ENCODE results near the gene ZSCAN22.

The ZSCAN22 gene

DNA sequence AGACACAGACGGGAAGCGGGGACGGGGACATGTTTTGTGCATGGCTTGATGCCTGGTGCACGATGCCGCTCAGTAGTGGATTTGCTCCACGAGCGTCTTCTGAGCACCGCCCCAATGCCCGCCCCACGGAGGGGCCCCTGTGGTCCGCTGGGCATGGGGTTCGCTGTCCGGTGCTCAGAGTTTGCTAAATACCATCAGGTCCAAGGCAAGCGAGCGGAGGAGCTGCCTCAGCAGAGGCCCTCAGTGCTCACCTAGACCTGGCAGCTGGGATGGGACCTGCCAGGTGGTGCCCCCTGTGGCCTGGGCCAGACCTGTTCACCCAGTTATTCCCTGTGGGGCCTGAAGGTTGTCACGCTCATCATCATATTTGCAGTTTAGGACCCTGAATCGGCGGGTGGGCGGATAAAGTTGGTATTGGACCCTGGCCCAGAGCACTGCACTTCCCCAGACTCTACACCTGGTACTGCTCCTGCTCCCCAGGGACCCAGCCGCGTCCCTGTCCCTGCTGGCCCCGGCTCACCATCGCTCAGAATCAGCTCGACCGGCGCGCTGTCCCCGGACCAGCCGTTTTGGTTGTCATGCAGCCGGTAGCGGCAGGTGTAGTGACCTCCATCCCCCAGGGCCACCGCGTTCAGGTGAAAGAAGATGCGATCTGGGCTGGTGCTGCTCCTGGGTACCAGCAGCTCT, 24.2 kb downstream of the ZSCAN22 start:
- DNase-seq = no peak

DNA sequence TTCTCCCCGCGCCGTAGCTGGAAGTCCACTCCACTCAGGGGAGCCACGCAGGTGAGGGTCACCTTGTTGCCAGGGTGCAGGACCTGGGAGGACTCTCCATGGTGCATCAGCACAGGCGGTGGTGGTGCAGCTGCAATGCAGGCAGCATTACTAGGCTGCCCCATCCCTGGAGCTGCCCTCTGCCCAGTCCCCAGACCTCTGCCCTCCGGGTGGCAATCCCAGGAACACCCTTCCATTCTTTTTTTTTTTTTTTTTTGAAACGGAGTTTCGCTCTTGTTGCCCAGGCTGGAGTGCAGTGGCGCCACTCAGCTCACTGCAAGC, 24.7 kb downstream of the ZSCAN22 start:
- no peak for DNase-seq

DNA sequence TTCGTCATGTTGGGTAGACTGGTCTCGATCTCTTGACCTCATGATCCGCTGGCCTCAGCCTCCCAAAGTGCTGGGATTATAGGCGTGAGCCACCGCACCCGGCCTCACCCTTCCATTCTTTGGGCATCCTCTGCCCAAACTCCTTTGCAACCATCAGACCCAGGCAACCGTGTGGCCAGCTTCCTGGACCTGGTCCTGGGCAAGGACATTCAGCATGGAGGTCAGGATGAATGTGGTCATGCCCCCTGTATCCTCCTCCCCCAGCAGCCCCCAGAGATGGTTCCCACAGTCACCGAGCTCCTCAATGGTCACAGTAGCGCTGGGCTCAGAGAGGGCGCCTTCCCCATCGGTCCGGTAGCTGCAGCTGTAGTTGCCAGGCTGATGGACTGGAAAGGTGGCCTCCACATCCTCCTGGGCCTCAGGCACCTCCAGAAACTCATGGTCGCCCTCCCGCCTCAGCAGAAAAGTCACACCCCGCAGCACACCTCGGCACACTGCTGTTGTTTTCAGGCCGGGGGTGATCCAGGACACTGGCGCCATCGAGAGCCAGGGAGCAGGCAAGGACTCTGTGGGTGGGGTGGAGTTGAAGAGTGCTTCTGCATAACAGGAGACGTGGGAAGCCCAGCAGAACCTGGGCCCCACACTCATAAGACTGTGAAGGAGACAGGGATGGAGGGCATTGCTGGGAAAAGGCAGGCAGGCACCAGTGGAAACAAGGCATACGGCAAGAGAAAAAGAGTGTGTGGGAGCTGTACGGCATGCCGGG, 25.4 kb downstream of the ZSCAN22 start:
- DNase-seq = no peak

DNA sequence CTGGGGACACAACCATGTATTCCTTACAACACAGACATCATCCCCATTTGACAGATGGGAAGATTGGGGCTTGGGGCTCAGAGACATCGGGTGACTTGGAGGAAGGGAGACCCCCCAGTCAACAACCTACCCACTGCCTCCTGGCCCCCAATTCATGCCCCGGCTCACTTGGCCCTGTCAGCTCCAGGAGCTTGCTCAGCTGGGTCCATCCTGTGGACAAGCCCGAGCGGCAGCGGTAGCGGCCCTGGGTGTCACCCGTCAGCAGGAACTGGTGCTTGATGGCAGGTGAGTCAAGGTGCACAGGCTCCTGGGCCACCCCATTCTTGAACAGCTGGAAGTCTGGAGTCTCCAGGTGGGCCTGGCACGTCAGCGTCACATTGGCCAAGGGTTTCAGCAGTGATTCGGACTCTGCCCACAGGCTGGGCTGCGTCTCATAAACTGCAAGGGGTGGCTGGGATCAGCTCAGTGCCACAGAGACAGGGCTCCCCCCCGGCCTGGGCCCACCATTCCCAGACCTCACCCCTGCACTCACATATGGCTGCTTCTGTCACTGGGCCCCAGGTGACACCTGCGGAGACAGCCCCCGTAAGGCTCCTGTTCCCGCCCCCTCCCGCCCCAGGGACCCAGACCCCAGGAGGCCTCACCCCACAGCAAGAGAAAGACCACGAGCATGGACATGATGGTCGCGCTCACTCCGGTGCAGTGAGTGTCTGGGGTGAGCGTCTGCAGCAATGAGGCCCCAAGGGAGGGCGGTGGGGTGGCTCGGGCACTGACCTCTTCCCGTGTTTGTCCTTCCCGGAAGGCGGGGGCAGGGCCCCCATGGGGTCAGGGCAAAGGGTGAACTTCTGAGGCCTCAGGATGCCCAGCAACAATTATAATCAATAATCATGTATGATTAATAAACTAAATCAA, 26.2 kb downstream of the ZSCAN22 start, which contains the start of gene A1BG:
TSS of gene A1BG (minus strand) at position 733 of the 912 bp plus-strand sequence. CDS start at position 678, 55 bp downstream.
- no peak for DNase-seq

DNA sequence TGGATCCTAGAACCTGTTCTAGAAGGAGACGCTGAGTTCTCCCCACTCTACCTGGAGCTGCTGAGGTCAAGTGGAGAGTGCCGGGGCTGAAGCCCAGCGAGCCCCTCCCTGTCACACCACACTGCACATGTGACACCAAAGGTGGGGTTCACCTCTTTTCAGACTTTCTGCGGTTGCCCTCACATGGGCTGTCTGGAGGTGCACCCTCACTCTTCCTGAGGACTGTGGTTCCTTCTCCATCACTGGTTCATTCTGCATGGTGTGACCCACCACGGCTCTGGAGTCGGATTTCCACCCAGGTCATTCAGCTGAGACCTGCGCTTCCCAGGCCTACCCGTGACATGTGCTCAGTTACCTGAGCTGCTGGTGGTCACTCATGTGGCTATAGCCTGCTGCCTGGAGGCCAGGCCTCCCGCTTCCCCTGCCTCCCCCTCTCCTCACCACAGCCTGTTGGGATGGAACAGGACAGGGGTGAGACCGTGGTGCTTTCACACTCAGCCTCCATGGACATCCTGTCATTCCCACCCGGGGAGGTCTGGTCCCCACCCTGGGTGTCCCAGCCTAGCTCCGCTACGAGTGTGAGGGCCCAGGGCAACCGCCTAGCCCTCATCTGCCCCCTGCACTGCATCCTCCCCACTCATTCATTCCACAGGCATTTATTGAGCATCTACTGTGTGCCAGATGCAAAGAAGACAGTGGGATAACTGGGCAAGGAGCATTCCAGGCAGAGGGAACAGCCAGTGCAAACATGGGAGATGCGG, 27.1 kb downstream of the ZSCAN22 start:
- no peak for DNase-seq

DNA sequence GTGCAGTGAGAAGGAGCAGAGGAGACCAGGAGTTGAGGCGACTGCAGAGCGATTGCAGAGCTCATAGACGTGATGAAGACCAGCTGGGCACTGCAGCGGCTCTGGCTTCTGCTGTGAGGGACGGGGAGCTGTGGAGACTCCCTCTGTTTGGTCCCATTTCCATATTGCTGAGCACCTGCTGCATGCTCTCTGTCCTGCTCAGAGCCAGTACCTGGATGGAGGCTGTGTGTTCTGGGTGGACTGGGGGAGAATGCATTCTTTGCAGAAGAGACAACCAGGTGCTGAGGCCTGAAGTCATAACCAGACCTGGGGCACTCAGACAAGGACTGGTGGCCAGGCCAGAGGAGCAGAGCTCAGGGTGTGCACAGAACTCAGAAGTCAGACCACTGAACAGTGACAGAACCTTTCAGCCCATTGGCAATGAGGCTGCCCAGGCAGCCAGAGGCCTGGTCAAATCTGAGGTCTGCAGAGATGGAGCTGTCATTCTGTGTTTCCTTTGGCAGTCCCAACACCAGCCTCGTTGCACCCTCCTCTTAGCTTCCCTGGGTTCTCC, 27.8 kb downstream of the ZSCAN22 start:
- DNase-seq = no peak

DNA sequence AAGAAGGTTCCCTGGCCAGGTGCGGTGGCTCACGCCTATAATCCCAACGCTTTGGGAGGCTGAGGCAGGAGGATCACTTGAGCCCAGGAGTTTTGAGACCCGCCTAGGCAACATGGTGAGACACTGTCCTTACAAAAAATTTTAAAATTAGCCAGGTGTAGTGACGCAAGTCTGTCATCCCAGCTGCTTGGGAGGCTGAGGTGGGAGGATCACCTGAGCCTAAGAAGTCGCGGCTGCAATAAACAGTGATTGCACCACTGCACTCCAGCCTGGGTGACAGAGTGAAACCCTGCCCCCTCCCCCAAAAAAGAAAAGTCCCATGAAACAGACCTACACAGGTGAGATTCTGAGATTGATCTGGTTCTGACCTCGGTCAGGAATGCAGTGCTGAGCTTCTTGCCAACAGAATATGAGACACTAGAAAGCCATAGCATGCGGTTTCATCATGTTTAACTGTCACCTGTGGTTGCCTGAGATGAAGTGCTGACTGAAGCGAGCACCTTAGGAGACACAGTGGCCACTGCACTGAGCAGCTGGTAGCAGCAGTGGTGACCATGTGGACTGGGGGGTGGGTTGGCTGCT, 28.5 kb downstream of the ZSCAN22 start:
- peak in 2 of 56 donors; percentile 8 for DNase-seq

DNA sequence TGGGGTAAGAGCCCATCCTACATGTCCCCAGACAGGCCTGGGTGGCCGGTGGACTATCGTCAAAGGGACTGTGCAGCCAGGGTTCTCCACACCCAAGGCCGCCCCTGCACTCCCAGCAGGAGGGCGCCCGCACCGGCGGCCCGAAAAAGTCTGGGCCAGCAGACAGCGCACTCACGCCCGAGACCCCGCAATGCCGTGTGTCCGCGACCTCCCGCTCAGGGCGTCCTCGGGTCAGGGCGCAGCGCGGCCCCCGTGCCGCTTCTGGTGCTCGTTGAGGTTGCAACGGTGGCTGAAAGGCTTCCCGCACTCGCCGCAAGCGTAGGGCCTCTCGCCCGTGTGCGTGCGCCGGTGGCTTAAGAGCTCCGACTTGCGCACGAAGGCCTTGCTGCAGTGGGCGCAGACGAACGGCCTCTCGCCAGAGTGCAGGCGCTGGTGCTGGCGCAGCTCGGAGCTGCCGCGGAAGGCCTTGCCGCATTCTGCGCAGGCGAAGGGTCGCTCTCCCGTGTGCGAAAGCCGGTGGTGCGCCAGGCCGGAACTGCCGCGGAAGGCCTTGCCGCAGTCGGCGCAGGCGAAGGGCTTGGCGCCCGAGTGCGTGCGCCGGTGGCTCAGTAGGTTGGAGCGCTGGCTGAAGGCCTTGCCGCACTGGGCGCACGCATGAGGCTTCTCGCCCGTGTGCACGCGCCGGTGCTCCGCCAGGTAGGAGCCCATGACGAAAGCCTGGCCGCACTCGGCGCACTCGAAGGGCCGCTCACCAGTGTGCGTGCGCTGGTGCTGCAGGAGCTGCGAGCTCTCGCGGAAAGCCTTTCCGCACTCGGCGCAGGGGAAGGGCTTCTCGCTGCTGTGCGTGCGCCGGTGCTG, 29.3 kb downstream of the ZSCAN22 start:
- DNase-seq = no peak

DNA sequence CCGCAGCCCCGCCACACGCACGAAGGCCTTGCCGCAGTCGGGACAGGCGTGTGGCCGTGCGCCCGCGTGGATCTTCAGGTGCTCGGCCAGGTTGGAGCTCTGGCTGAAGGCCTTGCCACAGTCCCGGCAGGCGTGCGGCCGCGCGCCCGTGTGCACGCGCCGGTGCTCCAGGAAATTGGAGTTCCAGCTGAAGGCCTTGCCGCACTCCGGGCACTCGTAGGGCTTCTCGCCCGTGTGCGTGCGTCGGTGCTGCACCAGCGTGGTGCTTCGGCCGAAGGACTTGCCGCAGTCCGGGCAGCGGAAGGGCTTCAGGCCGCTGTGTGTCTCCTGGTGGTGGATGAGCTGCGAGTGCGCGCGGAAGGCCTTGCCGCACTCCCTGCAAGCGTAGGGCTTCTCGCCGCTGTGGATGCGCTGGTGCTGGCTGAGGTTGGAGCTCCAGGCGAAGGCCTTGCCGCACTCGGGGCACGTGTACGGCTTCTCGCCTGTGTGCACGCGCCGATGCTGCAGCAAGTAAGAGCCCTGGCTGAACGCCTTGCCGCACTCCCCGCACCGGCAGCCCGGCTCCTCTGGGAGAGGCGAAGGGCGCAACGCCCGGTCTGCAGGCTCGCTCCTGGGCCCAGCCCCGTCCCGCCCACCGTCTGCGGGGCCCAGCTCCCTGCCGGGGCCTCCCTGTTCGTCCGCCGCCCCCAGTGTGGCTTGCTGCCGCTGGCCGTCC, 30.1 kb downstream of the ZSCAN22 start:
- DNase-seq = no peak

DNA sequence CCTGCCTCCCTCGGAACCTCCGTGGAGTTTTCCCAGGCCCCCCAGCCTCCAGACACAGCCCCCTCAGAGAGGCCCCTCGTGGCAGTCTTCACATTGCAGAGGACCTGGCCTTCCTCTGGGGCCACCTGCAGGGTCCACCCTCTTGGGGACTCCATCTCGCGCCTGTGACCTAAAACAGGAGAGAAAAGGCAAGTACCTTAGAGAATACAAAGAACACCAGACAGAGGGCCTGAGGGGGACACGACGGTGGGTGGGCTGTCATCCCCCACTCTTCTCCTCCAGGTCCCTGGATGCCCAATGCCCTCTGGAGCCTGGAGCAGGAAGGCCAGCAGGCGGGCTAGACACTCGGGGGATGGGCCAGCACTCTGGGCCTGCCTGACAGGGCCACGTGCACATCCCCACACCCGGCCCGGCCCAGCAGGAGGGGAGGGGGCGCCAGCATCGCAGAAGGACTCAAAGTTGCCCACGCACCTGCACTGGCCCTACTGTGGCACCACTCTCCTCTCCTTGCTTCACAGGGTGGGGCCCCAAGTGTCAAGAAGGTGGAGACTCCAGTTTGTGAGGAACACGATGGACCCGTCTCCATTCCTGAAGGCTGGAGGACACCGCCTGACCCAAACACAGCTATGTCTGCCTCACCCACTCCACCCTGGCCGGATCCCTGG, 30.8 kb downstream of the ZSCAN22 start:
- no peak for DNase-seq

DNA sequence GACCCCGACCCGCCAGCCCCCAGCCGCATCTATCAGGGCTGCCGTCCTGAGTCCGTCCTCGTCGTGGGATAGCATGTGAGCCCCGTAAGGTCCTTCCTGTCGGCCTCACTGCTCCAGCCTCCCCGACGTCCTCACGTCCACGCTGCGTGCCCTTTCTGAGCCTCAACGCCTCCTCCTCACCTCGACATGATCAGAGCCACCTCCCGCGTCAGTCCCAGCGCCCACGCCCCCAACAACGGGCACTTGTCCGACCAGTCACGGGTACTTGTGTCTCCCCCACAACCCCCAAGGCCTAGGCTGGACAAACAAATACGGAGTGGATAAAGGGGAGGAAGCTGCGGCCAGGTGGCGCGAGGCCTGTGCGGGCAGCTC, 35.1 kb downstream of the ZSCAN22 start:
- peak in 18 of 56 donors; percentile 30 to 75 (median 60) for DNase-seq

DNA sequence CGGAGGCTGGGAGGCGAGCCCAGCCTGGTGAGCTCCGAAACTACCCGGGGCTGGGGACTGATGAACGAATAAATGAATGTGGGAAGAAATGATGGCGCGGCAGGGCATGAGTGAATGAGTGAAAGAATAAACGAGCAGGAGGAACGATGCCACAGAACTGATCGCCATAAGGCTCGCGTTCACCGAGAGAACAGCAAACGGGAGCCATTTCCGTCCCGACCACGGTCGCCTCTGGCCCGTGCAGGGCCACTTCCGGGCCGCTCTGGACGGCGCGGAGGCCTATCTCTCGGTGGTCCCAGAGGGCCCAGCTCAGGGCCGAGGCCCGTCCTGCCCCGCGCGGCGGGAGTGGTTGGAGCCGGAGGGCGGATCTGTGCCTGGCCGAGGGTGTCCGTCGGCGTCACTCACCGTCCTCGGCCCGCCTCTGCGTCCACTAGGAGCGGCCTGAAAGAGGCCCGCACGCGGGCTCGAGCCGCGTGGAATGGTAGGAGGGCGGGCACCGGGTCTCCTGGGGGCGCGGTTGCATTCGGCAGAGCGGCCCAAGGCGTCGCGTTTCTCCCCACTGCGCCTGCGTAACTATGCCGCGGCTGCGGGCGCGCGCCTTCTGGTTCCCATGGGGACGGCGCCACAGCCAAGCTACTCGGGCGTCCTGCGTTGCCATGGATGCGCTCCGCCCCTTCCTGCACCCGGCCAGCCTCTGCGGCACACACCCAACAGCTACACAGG, 35.6 kb downstream of the ZSCAN22 start, which contains the start of gene ZNF497:
TSS of gene ZNF497 (minus strand) at position 480 of the 723 bp plus-strand sequence. CDS start 5,116 bp downstream, outside the sequence.
- DNase-seq = peak; percentile 80 to 98 (median 96)

DNA sequence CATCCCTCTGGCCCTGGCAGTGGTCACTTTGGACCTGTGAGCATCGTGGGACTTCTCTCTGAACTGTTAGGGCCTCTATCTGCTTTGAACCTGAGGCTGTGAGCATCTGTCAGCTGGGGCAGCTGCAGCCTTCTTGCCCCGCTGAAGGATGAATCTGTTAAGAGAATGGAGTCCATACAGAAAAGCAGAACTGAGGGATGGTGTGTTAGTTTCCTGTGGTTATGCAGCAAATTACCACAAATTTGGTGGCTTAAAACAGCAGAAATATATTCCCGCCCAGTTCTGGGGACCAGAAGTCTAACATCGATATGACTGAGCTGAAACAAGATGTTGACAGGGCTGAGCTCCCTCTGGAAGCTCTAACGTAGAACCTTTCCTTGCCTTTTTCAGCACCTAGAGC, 37.4 kb downstream of the ZSCAN22 start:
- DNase-seq = no peak

DNA sequence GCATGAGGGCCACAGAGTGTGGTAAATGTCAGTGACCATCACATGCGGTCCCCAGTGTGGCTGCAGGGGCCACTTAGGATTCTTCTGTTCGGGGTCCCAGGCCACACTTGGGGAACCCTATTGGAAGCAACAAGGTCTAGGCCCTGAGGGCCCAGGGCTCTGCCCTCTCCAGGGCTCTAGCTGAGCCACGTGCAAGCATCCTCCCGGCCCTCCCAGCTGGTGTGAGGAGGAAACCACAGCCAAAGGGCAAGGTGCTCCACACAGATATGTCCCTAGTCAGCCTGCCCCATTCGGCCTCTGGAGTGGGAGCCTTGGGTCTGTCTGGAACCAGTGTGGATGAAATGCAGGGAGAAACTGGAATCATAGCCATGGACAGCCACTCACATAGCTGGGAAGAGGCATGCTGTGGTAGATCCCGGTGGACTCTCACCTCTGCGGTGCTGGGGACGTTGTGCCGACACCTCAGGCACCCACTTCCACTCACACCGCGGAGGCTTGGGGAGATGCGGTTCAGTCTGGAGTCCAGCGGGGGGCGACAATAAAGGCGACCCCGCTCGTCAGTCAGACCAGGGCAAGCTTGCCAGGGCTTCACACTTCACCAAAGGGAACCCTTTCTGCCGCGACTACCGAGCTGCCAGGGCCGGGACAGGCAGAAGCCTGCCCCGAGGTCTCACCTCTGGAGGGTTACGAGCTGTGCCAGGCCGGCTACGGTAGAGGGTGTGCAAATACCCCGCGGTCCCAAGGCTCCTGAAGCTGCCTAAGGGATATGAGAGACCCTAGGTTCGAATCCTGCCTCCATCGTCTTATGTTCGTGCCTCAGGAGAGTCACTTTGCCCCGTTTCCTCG, 40.0 kb downstream of the ZSCAN22 start:
- DNase-seq = no peak

DNA sequence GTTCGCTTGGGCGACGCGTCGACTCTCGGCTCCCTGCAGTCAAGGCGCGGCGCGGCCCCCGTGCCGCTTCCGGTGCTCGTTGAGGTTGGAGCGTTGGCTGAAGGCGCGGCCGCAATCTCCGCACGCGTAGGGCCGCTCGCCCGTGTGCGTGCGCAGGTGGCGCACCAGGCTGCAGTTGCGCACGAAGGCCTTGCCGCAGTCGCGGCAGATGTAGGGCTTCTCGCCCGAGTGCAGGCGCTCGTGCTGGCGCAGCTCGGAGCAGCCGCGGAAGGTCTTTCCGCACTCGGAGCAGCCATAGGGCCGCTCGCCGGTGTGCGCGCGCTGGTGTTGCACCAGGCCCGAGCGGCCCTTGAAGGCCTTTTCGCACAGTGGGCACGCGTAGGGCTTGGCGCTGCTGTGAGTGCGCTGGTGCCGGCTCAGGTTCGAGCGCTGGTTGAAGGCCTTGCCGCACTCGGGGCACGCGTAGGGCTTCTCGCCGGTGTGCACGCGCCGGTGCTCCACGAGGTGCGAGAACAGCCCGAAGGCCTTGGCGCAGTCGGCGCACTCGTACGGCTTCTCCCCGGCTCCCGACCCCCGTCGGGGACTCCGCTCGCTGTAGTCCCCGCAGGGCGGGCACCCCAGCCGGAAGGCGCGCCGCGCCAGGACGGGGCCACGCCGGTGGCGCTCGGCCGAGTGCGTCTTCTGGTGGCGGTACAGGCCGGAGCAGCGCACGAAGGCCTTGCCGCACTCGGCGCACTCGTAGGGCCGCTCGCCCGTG, 41.1 kb downstream of the ZSCAN22 start:
- DNase-seq = no peak
